Smooth muscle cell of the brain vasculature (primary cell): ENCODE data around the gene TRIM65.
"Not testable (repeated sequence)": the region's sequence is repeated elsewhere in the genome, so short reads cannot be mapped to it uniquely, and the experiment has no call there.

Experiments used
- DNase-seq: peaks from one replicate; pipeline ENCODE4 v3.0.0-alpha.2; 2012; ENCODE audit warnings: low read depth, low spot score

TRIM65 gene

GRCh38 chr17:75876190-75876937 is 20.4 kb downstream of the TRIM65 start:
- DNase-seq, result no peak

- DNase-seq, result no peak
These were observed 20.9 kb downstream of the TRIM65 start for GRCh38 chr17:75875940-75876189.

GRCh38 chr17:75875182-75875939 is 21.4 kb downstream of the TRIM65 start:
- DNase-seq, result no peak

GRCh38 chr17:75874323-75875181 is 22.2 kb downstream of the TRIM65 start:
- no peak for DNase-seq

- DNase-seq, result no peak
These were observed 23.0 kb downstream of the TRIM65 start for GRCh38 chr17:75873587-75874322.

- DNase-seq, result no peak
These were observed 24.1 kb downstream of the TRIM65 start for GRCh38 chr17:75872434-75873351.

- not testable (repeated sequence) for DNase-seq
These were observed 26.5 kb downstream of the TRIM65 start for GRCh38 chr17:75870228-75870627.

GRCh38 chr17:75869282-75870141 is 27.2 kb downstream of the TRIM65 start:
- DNase-seq, result no peak

- not testable (repeated sequence) for DNase-seq
These were observed 27.9 kb downstream of the TRIM65 start for GRCh38 chr17:75868730-75869281.

GRCh38 chr17:75865404-75866188 is 31.2 kb downstream of the TRIM65 start:
- DNase-seq, result not testable (repeated sequence)

- not testable (repeated sequence) for DNase-seq
These were observed 31.9 kb downstream of the TRIM65 start for GRCh38 chr17:75864887-75865286.

GRCh38 chr17:75864448-75864871 is 32.3 kb downstream of the TRIM65 start:
- DNase-seq, result peak; percentile 95

- no peak for DNase-seq
These were observed 34.8 kb downstream of the TRIM65 start for GRCh38 chr17:75861927-75862317.

GRCh38 chr17:75859358-75859757 is 37.4 kb downstream of the TRIM65 start:
- DNase-seq, result not testable (repeated sequence)

GRCh38 chr17:75856062-75856756 is 40.5 kb downstream of the TRIM65 start:
- DNase-seq, result no peak

- DNase-seq, result peak; percentile 99
These were observed 41.3 kb downstream of the TRIM65 start, which contains the start of gene WBP2 for GRCh38 chr17:75855310-75856061. Gene WBP2, minus strand, starts transcription at chr17:75855335. Its CDS starts 38 bp downstream, at chr17:75855297.

GRCh38 chr17:75854881-75855309 is 41.9 kb downstream of the TRIM65 start:
- no peak for DNase-seq
